HUES48 (cell line): ENCODE data around the gene MMP20.

Experiments
- H3K27ac ChIP-seq: one replicate; pipeline ENCODE4 v1.7.0; 2013; ENCODE audit warnings: low read depth, low read length, inconsistent platforms
- H3K27me3 ChIP-seq: 2 replicates; pipeline ENCODE4 v1.6.1; 2013; ENCODE audit warnings: mild to moderate bottlenecking, low read length; ENCODE audit not compliant: control insufficient read depth, insufficient read depth
- H3K36me3 ChIP-seq: 2 replicates; pipeline ENCODE4 v1.6.1; 2013; ENCODE audit warnings: low read length; ENCODE audit not compliant: control insufficient read depth, insufficient read depth
- H3K4me1 ChIP-seq: 2 replicates; pipeline ENCODE4 v1.6.1; 2013; ENCODE audit warnings: mild to moderate bottlenecking, low read length; ENCODE audit not compliant: control insufficient read depth, insufficient read depth
- H3K4me3 ChIP-seq: 2 replicates; pipeline ENCODE4 v1.5.1; 2013; ENCODE audit warnings: mild to moderate bottlenecking, low read depth, low read length
- H3K9ac ChIP-seq: 2 replicates; pipeline ENCODE4 v1.6.1; 2013; ENCODE audit warnings: mild to moderate bottlenecking, low read depth, low read length, moderate library complexity
- H3K9me3 ChIP-seq: 2 replicates; pipeline ENCODE4 v1.6.1; 2013; ENCODE audit warnings: low read length; ENCODE audit not compliant: control insufficient read depth, insufficient read depth

MMP20 gene

GRCh38 chr11:102625177-102625576, at the start of gene MMP20:
MMP20 (minus strand) TSS chr11:102625332; CDS start chr11:102625319, 13 bp downstream.
- Histone ChIP-seq H3K4me3 (no peak within 1 kb of the TSS), H3K27me3 (no peaks in the 10 kb centered on the region), H3K4me1 (no peaks in the 10 kb centered on the region), H3K36me3 (no peaks in the 10 kb centered on the region), H3K9ac (no peak within 1 kb of the TSS), H3K27ac (no peak within 1 kb of the TSS), H3K9me3 (no peaks in the 10 kb centered on the region)

GRCh38 chr11:102669664-102670063, 44.5 kb upstream of the MMP20 start:
- H3K4me3 ChIP-seq, result no peak overlapping the region
- H3K36me3 ChIP-seq, result no peaks in the 10 kb centered on the region
- no peaks in the 10 kb centered on the region for H3K4me1 ChIP-seq
- H3K27me3 ChIP-seq, result no peaks in the 10 kb centered on the region
- H3K9me3 ChIP-seq, result no peaks in the 10 kb centered on the region
- H3K9ac ChIP-seq, result no peak overlapping the region
- H3K27ac ChIP-seq, result no peak overlapping the region

GRCh38 chr11:102666331-102666957, 41.3 kb upstream of the MMP20 start:
- H3K9me3 ChIP-seq, result no peaks in the 10 kb centered on the region

GRCh38 chr11:102664001-102664752, 39.0 kb upstream of the MMP20 start:
- Histone ChIP-seq H3K4me3 (no peak overlapping the region), H3K9ac (no peak overlapping the region)

More at GRCh38 chr11:102666331-102666957, 41.3 kb upstream of the MMP20 start:
- no peak overlapping the region for H3K9ac ChIP-seq
- H3K36me3 ChIP-seq, result no peaks in the 10 kb centered on the region
- H3K4me3 ChIP-seq, result no peak overlapping the region
- H3K4me1 ChIP-seq, result no peaks in the 10 kb centered on the region
- H3K27me3 ChIP-seq, result no peaks in the 10 kb centered on the region
- no peak overlapping the region for H3K27ac ChIP-seq

GRCh38 chr11:102662607-102663006, 37.5 kb upstream of the MMP20 start:
- H3K27ac ChIP-seq, result no peak overlapping the region
- H3K4me1 ChIP-seq, result no peaks in the 10 kb centered on the region
- H3K36me3 ChIP-seq, result no peaks in the 10 kb centered on the region
- no peaks in the 10 kb centered on the region for H3K27me3 ChIP-seq
- H3K4me3 ChIP-seq, result no peak overlapping the region
- H3K9ac ChIP-seq, result no peak overlapping the region
- no peaks in the 10 kb centered on the region for H3K9me3 ChIP-seq

More at GRCh38 chr11:102664001-102664752, 39.0 kb upstream of the MMP20 start:
- no peaks in the 10 kb centered on the region for H3K4me1 ChIP-seq
- H3K27ac ChIP-seq, result no peak overlapping the region
- no peaks in the 10 kb centered on the region for H3K27me3 ChIP-seq
- no peaks in the 10 kb centered on the region for H3K9me3 ChIP-seq
- H3K36me3 ChIP-seq, result no peaks in the 10 kb centered on the region

- Histone ChIP-seq H3K9me3 (no peaks in the 10 kb centered on the region), H3K36me3 (no peaks in the 10 kb centered on the region), H3K4me3 (no peak overlapping the region), H3K9ac (no peak overlapping the region), H3K27me3 (no peaks in the 10 kb centered on the region), H3K4me1 (no peaks in the 10 kb centered on the region), H3K27ac (no peak overlapping the region)
These were observed 35.9 kb upstream of the MMP20 start for GRCh38 chr11:102661040-102661439.

GRCh38 chr11:102656528-102656927, 31.4 kb upstream of the MMP20 start:
- Histone ChIP-seq H3K27ac (no peak overlapping the region), H3K36me3 (no peaks in the 10 kb centered on the region), H3K4me3 (no peak overlapping the region), H3K27me3 (no peaks in the 10 kb centered on the region), H3K9ac (no peak overlapping the region), H3K4me1 (no peaks in the 10 kb centered on the region), H3K9me3 (no peaks in the 10 kb centered on the region)

- no peak overlapping the region for H3K4me3 ChIP-seq
- no peaks in the 10 kb centered on the region for H3K36me3 ChIP-seq
- H3K27ac ChIP-seq, result no peak overlapping the region
- no peaks in the 10 kb centered on the region for H3K9me3 ChIP-seq
- H3K9ac ChIP-seq, result no peak overlapping the region
- H3K4me1 ChIP-seq, result no peaks in the 10 kb centered on the region
- H3K27me3 ChIP-seq, result no peaks in the 10 kb centered on the region
These were observed 30.4 kb upstream of the MMP20 start for GRCh38 chr11:102655547-102655946.

- Histone ChIP-seq H3K4me3 (no peak overlapping the region), H3K4me1 (no peaks in the 10 kb centered on the region), H3K9ac (no peak overlapping the region), H3K9me3 (no peaks in the 10 kb centered on the region), H3K27ac (no peak overlapping the region), H3K27me3 (no peaks in the 10 kb centered on the region), H3K36me3 (no peaks in the 10 kb centered on the region)
These were observed 29.6 kb upstream of the MMP20 start for GRCh38 chr11:102654761-102655160.

GRCh38 chr11:102653744-102654291, 28.7 kb upstream of the MMP20 start:
- H3K27me3 ChIP-seq, result no peaks in the 10 kb centered on the region
- H3K9ac ChIP-seq, result no peak overlapping the region
- no peaks in the 10 kb centered on the region for H3K36me3 ChIP-seq
- no peak overlapping the region for H3K27ac ChIP-seq
- H3K9me3 ChIP-seq, result no peaks in the 10 kb centered on the region
- H3K4me1 ChIP-seq, result no peaks in the 10 kb centered on the region
- H3K4me3 ChIP-seq, result no peak overlapping the region

- no peaks in the 10 kb centered on the region for H3K27me3 ChIP-seq
- H3K4me1 ChIP-seq, result no peaks in the 10 kb centered on the region
- no peaks in the 10 kb centered on the region for H3K36me3 ChIP-seq
- H3K27ac ChIP-seq, result no peak overlapping the region
- H3K9me3 ChIP-seq, result no peaks in the 10 kb centered on the region
- no peak overlapping the region for H3K4me3 ChIP-seq
- H3K9ac ChIP-seq, result no peak overlapping the region
These were observed 22.3 kb upstream of the MMP20 start for GRCh38 chr11:102647430-102647829.
